HAP-1 (cell line): ENCODE measurements around the gene SF3A2.
A peak's percentile ranks its signal among the peaks of the same experiment; 100 is the strongest.

Source experiments
- DNase-seq, 2 experiments: peaks; one replicate each; pipeline ENCODE4 v3.0.0-alpha.2; 2016 to 2020; ENCODE audit warnings: low spot score in 2 of 2
- H3K27me3 ChIP-seq: fragments of 250-450 bp; sonication (Bioruptor Pico); 2 replicates; pipeline ENCODE4 v1.5.1; 2020; ENCODE audit warnings: low read depth, mild to moderate bottlenecking, moderate library complexity
- H3K36me3 ChIP-seq: fragments of 250-450 bp; sonication (Bioruptor Pico); replicated peaks from 2 replicates; pipeline ENCODE4 v1.5.1; 2020; ENCODE audit warnings: mild to moderate bottlenecking
- H3K4me1 ChIP-seq: fragments of 250-450 bp; sonication (Bioruptor Pico); 2 replicates; pipeline ENCODE4 v1.5.1; 2020; ENCODE audit warnings: mild to moderate bottlenecking
- H3K4me3 ChIP-seq: fragments of 250-450 bp; sonication (Bioruptor Pico); 2 replicates; pipeline ENCODE4 v1.5.1; 2020; ENCODE audit warnings: mild to moderate bottlenecking, moderate library complexity
- H3K9me3 ChIP-seq: fragments of 250-450 bp; sonication (Bioruptor Pico); 2 replicates; pipeline ENCODE4 v1.5.1; 2020; ENCODE audit warnings: mild to moderate bottlenecking, moderate library complexity
- in situ Hi-C: fragments of 300-500 bp; cut with MboI; formaldehyde crosslinking; loops from 3 replicates; pipeline ENCODE4 v1.14.3; 2020; ENCODE audit warnings: low sequenced_read_pairs, inconsistent platforms, mixed read lengths

Gene SF3A2

GRCh38 chr19:2226840-2227360 lies 9.7 kb upstream of the SF3A2 start:
- Histone ChIP-seq H3K27me3 (no peaks in the 10 kb centered on the region), H3K9me3 (no peaks in the 10 kb centered on the region), H3K4me3 (no peak overlapping the region), H3K4me1 (no peaks in the 10 kb centered on the region), H3K36me3 (peaks cover 66% of the 10 kb centered on the region)
- no peak for DNase-seq
- in situ Hi-C loops, result no loop called here

GRCh38 chr19:2227415-2228156 lies 9.0 kb upstream of the SF3A2 start:
- H3K4me1 ChIP-seq, result no peaks in the 10 kb centered on the region
- DNase-seq, result no peak
- H3K27me3 ChIP-seq, result no peaks in the 10 kb centered on the region
- in situ Hi-C loops, result no loop called here
- no peak overlapping the region for H3K4me3 ChIP-seq
- H3K9me3 ChIP-seq, result no peaks in the 10 kb centered on the region
- peaks cover 71% of the 10 kb centered on the region for H3K36me3 ChIP-seq

- in situ Hi-C loops, result no loop called here
- H3K4me1 ChIP-seq, result no peaks in the 10 kb centered on the region
- H3K36me3 ChIP-seq, result peaks cover 79% of the 10 kb centered on the region
- H3K9me3 ChIP-seq, result no peaks in the 10 kb centered on the region
- no peak for DNase-seq
- H3K4me3 ChIP-seq, result no peak overlapping the region
- H3K27me3 ChIP-seq, result no peaks in the 10 kb centered on the region
These were observed 8.2 kb upstream of the SF3A2 start for GRCh38 chr19:2228157-2229030.

- Histone ChIP-seq H3K27me3 (no peaks in the 10 kb centered on the region), H3K9me3 (no peaks in the 10 kb centered on the region), H3K4me1 (no peaks in the 10 kb centered on the region), H3K4me3 (no peak overlapping the region), H3K36me3 (peaks cover 83% of the 10 kb centered on the region)
- in situ Hi-C loops, result no loop called here
- DNase-seq, result no peak
These were observed 7.3 kb upstream of the SF3A2 start for GRCh38 chr19:2229103-2230032.

GRCh38 chr19:2230033-2230531 lies 6.5 kb upstream of the SF3A2 start:
- in situ Hi-C loops, result no loop called here
- H3K27me3 ChIP-seq, result no peaks in the 10 kb centered on the region
- peaks cover 6% of the 10 kb centered on the region for H3K4me1 ChIP-seq
- no peak for DNase-seq
- H3K36me3 ChIP-seq, result peaks cover 82% of the 10 kb centered on the region
- H3K4me3 ChIP-seq, result no peak overlapping the region
- H3K9me3 ChIP-seq, result no peaks in the 10 kb centered on the region

GRCh38 chr19:2230807-2231533 lies 5.7 kb upstream of the SF3A2 start:
- H3K36me3 ChIP-seq, result peaks cover 73% of the 10 kb centered on the region
- no peak for DNase-seq

GRCh38 chr19:2231621-2232221 lies 4.9 kb upstream of the SF3A2 start:
- no peak overlapping the region for H3K4me3 ChIP-seq
- in situ Hi-C loops, result no loop called here
- peaks cover 7% of the 10 kb centered on the region for H3K4me1 ChIP-seq
- peak in 1 of 2 experiments; percentile 54 for DNase-seq
- no peaks in the 10 kb centered on the region for H3K9me3 ChIP-seq
- no peaks in the 10 kb centered on the region for H3K27me3 ChIP-seq
- H3K36me3 ChIP-seq, result peaks cover 68% of the 10 kb centered on the region

More at GRCh38 chr19:2230807-2231533, 5.7 kb upstream of the SF3A2 start:
- H3K4me3 ChIP-seq, result no peak overlapping the region
- H3K9me3 ChIP-seq, result no peaks in the 10 kb centered on the region
- peaks cover 7% of the 10 kb centered on the region for H3K4me1 ChIP-seq
- in situ Hi-C loops, result no loop called here
- H3K27me3 ChIP-seq, result no peaks in the 10 kb centered on the region

GRCh38 chr19:2232286-2233151 lies 4.1 kb upstream of the SF3A2 start:
- Histone ChIP-seq H3K27me3 (no peaks in the 10 kb centered on the region), H3K36me3 (peaks cover 71% of the 10 kb centered on the region), H3K4me1 (peaks cover 9% of the 10 kb centered on the region), H3K4me3 (no peak overlapping the region), H3K9me3 (no peaks in the 10 kb centered on the region)
- DNase-seq, result no peak
- in situ Hi-C loops, result no loop called here

GRCh38 chr19:2233601-2234280 lies 2.9 kb upstream of the SF3A2 start:
- Histone ChIP-seq H3K36me3 (peaks cover 75% of the 10 kb centered on the region), H3K4me3 (no peak overlapping the region), H3K4me1 (peaks cover 12% of the 10 kb centered on the region), H3K27me3 (no peaks in the 10 kb centered on the region), H3K9me3 (no peaks in the 10 kb centered on the region)
- in situ Hi-C loops, result no loop called here
- no peak for DNase-seq

- Histone ChIP-seq H3K9me3 (no peaks in the 10 kb centered on the region), H3K27me3 (no peaks in the 10 kb centered on the region), H3K4me1 (peaks cover 12% of the 10 kb centered on the region), H3K36me3 (peaks cover 66% of the 10 kb centered on the region), H3K4me3 (peak overlapping the region; percentile 83)
- DNase-seq, result no peak
- in situ Hi-C loops, result loop anchor here (5.0 kb wide), 1 partner anchor 37 kb away; no protein-coding TSS in a partner anchor
These were observed 1.6 kb upstream of the SF3A2 start for GRCh38 chr19:2234996-2235380.

GRCh38 chr19:2235381-2236063 lies 1.1 kb upstream of the SF3A2 start:
- DNase-seq, result peak; percentile 25 to 64
- Histone ChIP-seq H3K27me3 (no peaks in the 10 kb centered on the region), H3K36me3 (peaks cover 66% of the 10 kb centered on the region), H3K4me3 (peak overlapping the region; percentile 83), H3K9me3 (no peaks in the 10 kb centered on the region), H3K4me1 (peaks cover 16% of the 10 kb centered on the region)
- in situ Hi-C loops, result loop anchor here (5.0 kb wide), 1 partner anchor 37 kb away; no protein-coding TSS in a partner anchor
